Measurements from ENCODE around the gene TBC1D9. TPM values are rescaled to one million over a fixed set of nuclear protein-coding genes. Genes with fewer than 3 reads are reported as not detected.

Gene TBC1D9
- total and polyA plus RNA-seq, 10 of the 15 experiments (the other 5 are each of a cell fraction or from before 2014, with no cell fraction given) = 0.87 to 14.9 (median 7.1) TPM

DNA sequence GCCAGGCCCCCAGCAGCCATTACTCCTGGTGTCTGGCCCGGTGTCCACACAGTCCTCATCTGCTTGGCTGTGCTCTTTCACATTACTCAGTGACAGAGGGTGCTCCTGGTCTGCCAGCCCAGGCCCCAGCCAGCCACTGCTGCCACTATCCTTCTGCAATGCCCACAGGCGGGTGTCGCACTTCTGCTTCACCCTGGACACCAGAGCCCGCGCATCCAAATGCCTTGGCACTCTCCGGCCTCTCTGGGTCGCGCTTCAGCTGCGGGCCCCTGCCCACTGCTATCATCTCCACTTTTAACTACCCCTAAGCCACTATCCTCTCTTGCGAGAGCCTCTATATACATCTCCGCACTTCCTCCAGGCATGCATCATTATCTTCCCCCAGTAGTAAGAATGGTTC, 111.0 kb downstream of the TBC1D9 start (continued):
- TF ChIP-seq ZZZ3 (IDR thresholded peaks at IDR 0.05; ENCODE audit: control insufficient read depth, insufficient read length, low read depth) (no peak), SMC3 (IDR thresholded peaks at IDR 0.05; ENCODE audit: borderline replicate concordance, low read length) (no peak), NR2C1 (IDR thresholded peaks at IDR 0.05) (no peak), TBL1XR1 (IDR thresholded peaks at IDR 0.05; ENCODE audit: low read depth, low read length) (no peak), SIN3A (IDR thresholded peaks at IDR 0.05; ENCODE audit: low read depth, low read length) (no peak), SMAD1 (IDR thresholded peaks at IDR 0.05; ENCODE audit: low read depth, partially characterized antibody) (no peak), IRF4 (IDR thresholded peaks at IDR 0.05; ENCODE audit: low read depth, low read length) (no peak), NFIC (IDR thresholded peaks at IDR 0.05; ENCODE audit: low read depth, low read length) (no peak), EGR1 (IDR thresholded peaks at IDR 0.05; ENCODE audit: borderline replicate concordance in 1 of 2, low read depth in 2 of 2, low read length in 2 of 2) (no peak), ZNF384 (IDR thresholded peaks at IDR 0.05; ENCODE audit: borderline replicate concordance, low read depth, low read length) (no peak)
- TF ChIP-seq, protein P1, sequence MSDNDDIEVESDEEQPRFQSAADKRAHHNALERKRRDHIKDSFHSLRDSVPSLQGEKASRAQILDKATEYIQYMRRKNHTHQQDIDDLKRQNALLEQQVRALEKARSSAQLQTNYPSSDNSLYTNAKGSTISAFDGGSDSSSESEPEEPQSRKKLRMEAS (IDR thresholded peaks at IDR 0.05; ENCODE audit: low read depth, low read length) = no peak

DNA sequence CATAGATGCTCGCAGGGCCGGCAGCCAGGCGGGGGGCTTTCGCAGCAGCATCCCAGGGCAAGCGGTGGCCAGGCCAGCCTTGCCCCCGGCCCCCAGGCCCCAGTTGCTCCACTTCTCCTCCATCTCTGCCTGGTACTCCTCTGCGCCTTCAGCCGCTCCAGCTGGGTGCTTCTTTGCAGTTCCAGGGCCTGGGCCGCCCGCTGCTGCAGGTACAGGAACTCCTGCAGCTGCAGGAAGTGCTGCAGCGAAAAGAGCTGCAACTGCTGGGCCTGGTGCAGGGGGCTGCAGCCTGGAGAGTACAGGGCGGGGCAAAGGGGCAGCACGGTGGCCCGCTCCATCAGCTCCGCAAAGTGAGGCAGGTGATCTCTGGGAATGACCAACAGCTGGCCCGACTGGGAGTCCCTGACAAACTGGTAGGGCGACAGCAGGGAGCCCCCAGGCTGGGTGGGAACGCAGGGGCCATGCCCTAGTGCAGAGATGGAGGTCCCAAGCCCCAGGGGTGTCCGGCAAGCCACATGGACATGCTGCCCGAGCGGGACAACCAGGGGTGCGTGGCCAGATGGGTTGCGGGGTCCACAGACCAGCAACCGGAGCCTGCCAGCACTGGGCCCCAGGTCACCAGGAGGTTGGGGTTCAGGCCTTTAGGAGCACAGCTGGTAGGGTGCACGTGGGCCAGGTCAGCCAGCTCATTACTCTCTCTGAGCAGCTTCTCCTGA, 111.6 kb downstream of the TBC1D9 start:
- WGBS (ENCODE audit: insufficient coverage, insufficient replicate concordance, low lambda C conversion rate, missing lambda C conversion rate) = 54% methylated on average over 24 of the region's 25 CpGs

More for the DNA sequence above, 111.6 kb downstream of the TBC1D9 start:
- FAIRE-seq (no peak), DNase-seq (ENCODE audit: low read depth, low spot score) (no peak), ATAC-seq (no peak)
- Histone ChIP-seq H3K9me3 (replicated peaks; ENCODE audit: control insufficient read depth, insufficient read depth, low read length) (no peaks in the 10 kb centered on the region), H3K36me3 (ENCODE audit: control insufficient read depth in 2 of 2, insufficient read depth in 2 of 2, low read length in 1 of 2) (no peaks in the 10 kb centered on the region; a peak in 2 of 4 replicates), H3K4me2 (ENCODE audit: control insufficient read depth, insufficient read depth) (no peak overlapping the region), H3K27ac (ENCODE audit: control insufficient read depth, insufficient read depth) (no peak overlapping the region), H4K20me1 (ENCODE audit: control insufficient read depth, insufficient read depth) (no peaks in the 10 kb centered on the region), H3K4me3 (no peak overlapping the region), H2AFZ (ENCODE audit: control insufficient read depth, low read depth, low read length) (no peak overlapping the region), H3K79me2 (ENCODE audit: control insufficient read depth, insufficient read depth, low read length) (no peaks in the 10 kb centered on the region), H3K9ac (ENCODE audit: control insufficient read depth, insufficient read depth, low read length) (no peak overlapping the region), H3K4me1 (ENCODE audit: control insufficient read depth, insufficient read depth, low read length) (no peaks in the 10 kb centered on the region), H3K27me3 (replicated peaks in 1 of 2; ENCODE audit: control insufficient read depth in 2 of 2, insufficient read depth in 2 of 2, low read length in 1 of 2) (no peaks in the 10 kb centered on the region)
- SMC1A ChIA-PET (ENCODE audit: uncharacterized antibody, unreplicated experiment) = no interaction called here
- CTCF ChIA-PET = no interaction called here
- in situ Hi-C loops (cut with MboI) (no loop called here), intact Hi-C loops (cut with micrococcal nuclease; ENCODE audit: unreplicated experiment) (no loop called here)
- no TSS peak for BruUV-seq (replicated peaks)
- TF ChIP-seq NR2C2 (IDR thresholded peaks at IDR 0.05; ENCODE audit: borderline replicate concordance, control insufficient read depth, insufficient read length, low read depth) (no peak), RFX5 (IDR thresholded peaks at IDR 0.05; ENCODE audit: low read depth, low read length) (no peak), EGR1 (IDR thresholded peaks at IDR 0.05; ENCODE audit: borderline replicate concordance in 1 of 2, low read depth in 2 of 2, low read length in 2 of 2) (no peak), CHD2 (IDR thresholded peaks at IDR 0.05; ENCODE audit: borderline replicate concordance, low read depth, low read length) (no peak), POLR2AphosphoS2 (IDR thresholded peaks at IDR 0.05; ENCODE audit: low read depth, low read length) (no peak), TCF3 (IDR thresholded peaks at IDR 0.05; ENCODE audit: borderline replicate concordance, insufficient read depth, low read depth, low read length) (no peak), RUNX3 (IDR thresholded peaks at IDR 0.05; ENCODE audit: low read length) (no peak), GATAD2B (conservative IDR thresholded peaks at IDR 0.05; ENCODE audit: low read depth) (no peak), RAD51 (IDR thresholded peaks at IDR 0.05) (no peak), ZNF207 (IDR thresholded peaks at IDR 0.05; ENCODE audit: borderline replicate concordance) (no peak)
- TF ChIP-seq, protein P2, sequence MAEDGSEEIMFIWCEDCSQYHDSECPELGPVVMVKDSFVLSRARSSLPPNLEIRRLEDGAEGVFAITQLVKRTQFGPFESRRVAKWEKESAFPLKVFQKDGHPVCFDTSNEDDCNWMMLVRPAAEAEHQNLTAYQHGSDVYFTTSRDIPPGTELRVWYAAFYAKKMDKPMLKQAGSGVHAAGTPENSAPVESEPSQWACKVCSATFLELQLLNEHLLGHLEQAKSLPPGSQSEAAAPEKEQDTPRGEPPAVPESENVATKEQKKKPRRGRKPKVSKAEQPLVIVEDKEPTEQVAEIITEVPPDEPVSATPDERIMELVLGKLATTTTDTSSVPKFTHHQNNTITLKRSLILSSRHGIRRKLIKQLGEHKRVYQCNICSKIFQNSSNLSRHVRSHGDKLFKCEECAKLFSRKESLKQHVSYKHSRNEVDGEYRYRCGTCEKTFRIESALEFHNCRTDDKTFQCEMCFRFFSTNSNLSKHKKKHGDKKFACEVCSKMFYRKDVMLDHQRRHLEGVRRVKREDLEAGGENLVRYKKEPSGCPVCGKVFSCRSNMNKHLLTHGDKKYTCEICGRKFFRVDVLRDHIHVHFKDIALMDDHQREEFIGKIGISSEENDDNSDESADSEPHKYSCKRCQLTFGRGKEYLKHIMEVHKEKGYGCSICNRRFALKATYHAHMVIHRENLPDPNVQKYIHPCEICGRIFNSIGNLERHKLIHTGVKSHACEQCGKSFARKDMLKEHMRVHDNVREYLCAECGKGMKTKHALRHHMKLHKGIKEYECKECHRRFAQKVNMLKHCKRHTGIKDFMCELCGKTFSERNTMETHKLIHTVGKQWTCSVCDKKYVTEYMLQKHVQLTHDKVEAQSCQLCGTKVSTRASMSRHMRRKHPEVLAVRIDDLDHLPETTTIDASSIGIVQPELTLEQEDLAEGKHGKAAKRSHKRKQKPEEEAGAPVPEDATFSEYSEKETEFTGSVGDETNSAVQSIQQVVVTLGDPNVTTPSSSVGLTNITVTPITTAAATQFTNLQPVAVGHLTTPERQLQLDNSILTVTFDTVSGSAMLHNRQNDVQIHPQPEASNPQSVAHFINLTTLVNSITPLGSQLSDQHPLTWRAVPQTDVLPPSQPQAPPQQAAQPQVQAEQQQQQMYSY (CRISPR knock-in tag; IDR thresholded peaks at IDR 0.05) = no peak
- POLR2A ChIA-PET = no interaction called here
- RAD21 ChIA-PET (ENCODE audit: unreplicated experiment) = no interaction called here
